ENCODE data around the gene SEPHS1.

Gene SEPHS1

DNA sequence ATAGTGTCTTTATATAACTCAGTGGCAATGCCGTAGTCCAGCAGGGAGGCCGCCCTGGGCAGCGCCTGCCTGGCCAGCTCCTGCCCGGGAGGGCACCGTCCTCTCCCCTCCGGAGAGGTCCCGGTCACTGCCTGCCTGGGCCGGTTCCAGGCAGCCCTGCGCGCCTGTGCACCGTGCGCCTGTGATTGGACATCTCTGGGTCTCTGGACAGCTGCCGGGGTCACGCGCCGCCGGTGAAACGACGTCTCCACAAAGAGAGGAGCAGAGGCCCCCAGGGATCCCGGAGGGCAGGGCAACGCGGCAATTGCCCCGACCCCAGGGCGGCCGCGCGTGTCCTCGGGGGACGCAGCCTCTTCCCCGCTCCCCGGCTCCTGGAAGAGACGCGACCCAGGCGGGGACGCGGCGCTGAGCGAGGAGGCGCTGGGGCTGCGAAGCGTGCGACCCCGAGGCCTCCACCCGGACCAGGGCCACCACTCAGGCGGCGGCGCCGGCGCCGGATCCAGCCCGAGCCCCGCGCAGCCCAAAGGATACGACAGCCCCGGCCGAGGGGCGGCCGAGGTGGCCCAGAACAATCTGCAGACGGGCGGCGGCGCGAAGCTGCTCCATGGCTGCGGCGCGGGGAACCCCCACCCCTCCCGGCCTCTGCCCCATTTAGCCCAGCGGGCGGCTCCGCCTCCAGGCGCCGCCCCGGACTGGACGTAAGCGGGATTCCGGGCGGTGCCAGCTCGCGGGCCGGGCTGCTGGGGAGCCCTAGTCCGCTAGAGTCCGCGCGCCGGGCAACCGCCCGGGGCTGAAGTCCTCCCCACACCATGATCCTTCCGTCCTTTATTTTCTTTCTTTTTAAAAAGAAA lies 48.4 kb downstream of the SEPHS1 start, which contains the start of gene PHYH:
Gene PHYH, minus strand, starts transcription at position 628 of the 851 bp plus-strand sequence. Its CDS starts 22 bp downstream, at position 606.
- H3K9ac ChIP-seq (ENCODE audit: low read length): peak within 1 kb of the TSS; percentile 85
- peak; percentile 93 for DNase-seq
- TF ChIP-seq EZH2phosphoT487 (IDR thresholded peaks at IDR 0.05; ENCODE audit: low read length) (no peak), EZH2 (optimal IDR thresholded peaks at IDR 0.05; ENCODE audit: low read depth, low read length) (no peak)
- TF ChIP-seq, protein P1, sequence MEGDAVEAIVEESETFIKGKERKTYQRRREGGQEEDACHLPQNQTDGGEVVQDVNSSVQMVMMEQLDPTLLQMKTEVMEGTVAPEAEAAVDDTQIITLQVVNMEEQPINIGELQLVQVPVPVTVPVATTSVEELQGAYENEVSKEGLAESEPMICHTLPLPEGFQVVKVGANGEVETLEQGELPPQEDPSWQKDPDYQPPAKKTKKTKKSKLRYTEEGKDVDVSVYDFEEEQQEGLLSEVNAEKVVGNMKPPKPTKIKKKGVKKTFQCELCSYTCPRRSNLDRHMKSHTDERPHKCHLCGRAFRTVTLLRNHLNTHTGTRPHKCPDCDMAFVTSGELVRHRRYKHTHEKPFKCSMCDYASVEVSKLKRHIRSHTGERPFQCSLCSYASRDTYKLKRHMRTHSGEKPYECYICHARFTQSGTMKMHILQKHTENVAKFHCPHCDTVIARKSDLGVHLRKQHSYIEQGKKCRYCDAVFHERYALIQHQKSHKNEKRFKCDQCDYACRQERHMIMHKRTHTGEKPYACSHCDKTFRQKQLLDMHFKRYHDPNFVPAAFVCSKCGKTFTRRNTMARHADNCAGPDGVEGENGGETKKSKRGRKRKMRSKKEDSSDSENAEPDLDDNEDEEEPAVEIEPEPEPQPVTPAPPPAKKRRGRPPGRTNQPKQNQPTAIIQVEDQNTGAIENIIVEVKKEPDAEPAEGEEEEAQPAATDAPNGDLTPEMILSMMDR (IDR thresholded peaks at IDR 0.05; ENCODE audit: low read length): no peak
- no peaks in the 10 kb centered on the region for H3K9me2 ChIP-seq (replicated peaks; ENCODE audit: insufficient read depth, low read length)
- no peaks in the 10 kb centered on the region for H3K36me3 ChIP-seq (replicated peaks; ENCODE audit: insufficient read depth, low read length)
- peak within 1 kb of the TSS; percentile 65 for H3K4me3 ChIP-seq (ENCODE audit: low read length)
- peaks cover 6% of the 10 kb centered on the region; the same call in 1 of the 2 replicates for H3K4me1 ChIP-seq (ENCODE audit: low read length)
- no peaks in the 10 kb centered on the region for H3K79me2 ChIP-seq (ENCODE audit: low read length)
- H3F3A ChIP-seq (ENCODE audit: insufficient read depth, low read length): peaks cover 10% of the 10 kb centered on the region
- no peaks in the 10 kb centered on the region for H3K27me3 ChIP-seq (replicated peaks; ENCODE audit: insufficient read depth, low read length)
- H3K27ac ChIP-seq (ENCODE audit: low read length): peak within 1 kb of the TSS; percentile 65; the same call in 1 of the 2 replicates
- peak within 1 kb of the TSS; percentile 74 for H2AFZ ChIP-seq (ENCODE audit: low read length)
- H3K4me2 ChIP-seq (ENCODE audit: low read depth, low read length): peak within 1 kb of the TSS; percentile 98
- no peaks in the 10 kb centered on the region for H4K20me1 ChIP-seq (ENCODE audit: insufficient read depth, low read length)
- H3K9me3 ChIP-seq (replicated peaks; ENCODE audit: insufficient read depth, low read length): no peaks in the 10 kb centered on the region

DNA sequence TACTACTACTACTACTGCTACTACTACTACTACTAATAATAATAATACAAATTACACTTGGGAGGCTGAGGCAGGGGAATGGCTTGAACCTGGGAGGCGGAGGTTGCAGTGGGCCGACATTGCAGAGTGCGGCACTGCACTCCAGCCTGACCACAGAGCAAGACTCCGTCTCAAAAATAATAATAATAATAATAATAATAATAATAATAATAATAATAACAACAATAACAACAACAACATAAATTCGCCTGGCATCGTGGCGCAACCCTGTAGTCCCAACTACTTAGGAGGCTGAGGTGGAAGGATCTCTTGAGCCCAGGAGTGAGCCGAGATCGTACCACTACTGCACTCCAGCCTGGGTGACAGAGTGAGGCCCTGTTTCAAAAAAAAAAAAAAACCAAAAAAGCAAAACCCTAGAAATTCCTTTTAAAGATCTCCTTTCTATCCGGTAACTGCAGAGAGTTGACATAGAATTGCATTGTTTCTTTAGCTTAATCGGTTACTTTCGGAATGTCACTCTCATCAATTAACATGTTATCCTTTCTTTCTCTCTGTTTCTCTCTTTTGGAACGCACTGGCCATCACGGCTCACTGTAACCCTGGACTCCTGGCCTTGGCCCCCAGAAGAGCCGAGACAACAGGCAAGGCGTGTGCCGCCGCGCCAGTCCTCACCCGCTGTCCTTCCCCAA lies 49.2 kb downstream of the SEPHS1 start:
- Histone ChIP-seq H2AFZ (ENCODE audit: low read length) (peak overlapping the region; percentile 74), H3K27ac (ENCODE audit: low read length) (peak overlapping the region; percentile 65; the same call in 1 of the 2 replicates), H3F3A (ENCODE audit: insufficient read depth, low read length) (peaks cover 10% of the 10 kb centered on the region), H3K9me2 (replicated peaks; ENCODE audit: insufficient read depth, low read length) (no peaks in the 10 kb centered on the region), H3K79me2 (ENCODE audit: low read length) (no peaks in the 10 kb centered on the region), H3K27me3 (replicated peaks; ENCODE audit: insufficient read depth, low read length) (no peaks in the 10 kb centered on the region), H3K9me3 (replicated peaks; ENCODE audit: insufficient read depth, low read length) (no peaks in the 10 kb centered on the region), H3K4me3 (ENCODE audit: low read length) (peak overlapping the region; percentile 65), H4K20me1 (ENCODE audit: insufficient read depth, low read length) (no peaks in the 10 kb centered on the region), H3K4me2 (ENCODE audit: low read depth, low read length) (peak overlapping the region; percentile 98), H3K4me1 (ENCODE audit: low read length) (peaks cover 6% of the 10 kb centered on the region; the same call in 1 of the 2 replicates), H3K36me3 (replicated peaks; ENCODE audit: insufficient read depth, low read length) (no peaks in the 10 kb centered on the region), H3K9ac (ENCODE audit: low read length) (peak overlapping the region; percentile 85)
- TF ChIP-seq, protein P1 (IDR thresholded peaks at IDR 0.05; ENCODE audit: low read length): no peak
- TF ChIP-seq EZH2phosphoT487 (IDR thresholded peaks at IDR 0.05; ENCODE audit: low read length) (no peak), EZH2 (optimal IDR thresholded peaks at IDR 0.05; ENCODE audit: low read depth, low read length) (no peak)
- no peak for DNase-seq

DNA sequence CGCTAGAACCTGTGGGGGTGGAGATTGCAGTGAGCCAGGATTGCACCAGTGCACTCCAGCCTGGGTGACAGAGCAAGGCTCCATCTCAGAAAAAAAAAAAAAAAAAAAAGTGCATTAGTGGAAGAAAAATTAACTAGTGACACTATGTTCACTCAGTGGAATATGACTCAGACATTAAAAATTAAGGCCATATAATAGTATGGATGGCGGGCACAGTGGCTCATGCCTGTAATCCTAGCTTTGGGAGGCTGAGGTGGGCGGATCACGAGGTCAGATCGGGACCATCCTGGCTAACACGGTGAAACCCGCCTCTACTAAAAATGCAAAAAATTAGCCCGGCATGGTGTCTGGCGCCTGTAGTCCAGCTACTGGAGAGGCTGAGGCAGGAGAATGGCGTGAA lies 51.6 kb downstream of the SEPHS1 start:
- no peaks in the 10 kb centered on the region for H3K79me2 ChIP-seq (ENCODE audit: low read length)
- H3K9ac ChIP-seq (ENCODE audit: low read length): no peak overlapping the region
- TF ChIP-seq, protein P1 (IDR thresholded peaks at IDR 0.05; ENCODE audit: low read length): no peak
- no peak for TF ChIP-seq EZH2phosphoT487 (IDR thresholded peaks at IDR 0.05; ENCODE audit: low read length)
- no peak for TF ChIP-seq EZH2 (optimal IDR thresholded peaks at IDR 0.05; ENCODE audit: low read depth, low read length)
- H3K27ac ChIP-seq (ENCODE audit: low read length): no peak overlapping the region
- H2AFZ ChIP-seq (ENCODE audit: low read length): no peak overlapping the region
- H3K36me3 ChIP-seq (replicated peaks; ENCODE audit: insufficient read depth, low read length): no peaks in the 10 kb centered on the region
- H3K4me1 ChIP-seq (ENCODE audit: low read length): peaks cover 3% of the 10 kb centered on the region; the same call in 1 of the 2 replicates
- DNase-seq: no peak
- H3K4me3 ChIP-seq (ENCODE audit: low read length): no peak overlapping the region
- peaks cover 3% of the 10 kb centered on the region for H3F3A ChIP-seq (ENCODE audit: insufficient read depth, low read length)
- H3K9me3 ChIP-seq (replicated peaks; ENCODE audit: insufficient read depth, low read length): no peaks in the 10 kb centered on the region
- no peaks in the 10 kb centered on the region for H3K27me3 ChIP-seq (replicated peaks; ENCODE audit: insufficient read depth, low read length)
- H3K4me2 ChIP-seq (ENCODE audit: low read depth, low read length): no peak overlapping the region
- no peaks in the 10 kb centered on the region for H4K20me1 ChIP-seq (ENCODE audit: insufficient read depth, low read length)
- H3K9me2 ChIP-seq (replicated peaks; ENCODE audit: insufficient read depth, low read length): no peaks in the 10 kb centered on the region

Measured in MM.1S (cell line).